Non-pigmented ciliary epithelial cell (primary cell): ENCODE results near the gene AOAH.

ENCODE experiments used
- DNase-seq: peaks from one replicate; pipeline ENCODE4 v3.0.0-alpha.2; 2010; ENCODE audit warnings: low read depth

Gene AOAH

DNA sequence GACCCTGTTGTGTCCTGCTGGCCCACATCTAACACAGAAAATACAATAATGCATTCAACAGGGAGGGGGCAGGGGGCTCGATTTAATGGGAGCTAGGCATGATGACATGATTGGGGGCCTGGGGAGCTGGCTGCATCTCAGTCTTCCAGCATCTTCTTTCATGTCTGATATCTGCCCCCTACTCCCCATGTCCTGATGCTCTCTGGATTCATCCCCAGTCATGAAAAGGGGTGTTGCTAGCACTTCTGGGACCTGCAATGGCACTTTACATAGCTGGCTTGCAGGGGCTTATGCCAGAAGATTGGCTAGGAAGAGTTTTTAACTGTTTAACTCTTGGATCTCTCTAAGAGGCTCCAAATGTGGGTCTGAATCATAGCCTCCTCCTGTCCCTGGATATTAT lies 94.9 kb downstream of the AOAH start:
- no peak for DNase-seq

DNA sequence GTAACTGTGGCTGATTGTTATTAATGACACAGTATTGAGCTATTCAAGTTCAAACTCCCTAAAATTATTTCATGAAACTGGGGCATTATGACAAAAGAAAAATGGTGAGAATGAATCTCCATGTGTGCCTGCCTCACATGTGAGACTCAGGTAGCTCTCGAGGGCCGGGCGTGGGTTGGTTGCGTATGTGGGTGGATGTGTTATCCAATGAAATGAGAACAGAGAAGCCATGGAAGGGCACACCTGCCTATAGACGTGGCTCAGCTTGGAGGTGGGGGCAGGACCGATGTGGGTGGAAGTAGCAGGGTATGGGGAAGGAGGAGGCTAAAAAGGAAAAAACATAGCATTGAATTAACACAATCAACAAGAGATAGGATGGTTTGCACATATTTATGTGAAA lies 96.5 kb downstream of the AOAH start:
- no peak for DNase-seq

DNA sequence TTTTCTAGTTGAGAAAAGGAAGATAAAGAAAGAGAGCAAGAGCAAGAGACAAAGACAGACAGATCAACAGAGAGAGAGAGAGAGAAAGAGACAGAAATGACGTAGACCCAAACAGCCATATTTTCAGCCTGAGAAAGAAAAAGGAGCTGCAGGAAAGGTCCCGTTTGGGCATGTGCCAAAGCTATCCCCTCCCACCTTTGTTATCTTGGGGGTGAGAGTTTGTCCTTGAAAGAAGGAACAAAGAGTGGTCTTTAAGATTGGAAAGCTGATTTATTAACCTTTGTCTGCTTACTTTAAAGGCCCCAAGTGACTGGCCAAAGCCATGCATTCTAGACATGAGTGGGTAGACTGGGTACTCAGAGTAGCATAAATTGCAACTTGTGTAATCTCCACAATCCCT lies 98.2 kb downstream of the AOAH start:
- no peak for DNase-seq

- no peak for DNase-seq
Measured at GRCh38 chr7:36625247-36625646, 99.0 kb downstream of the AOAH start.

DNA sequence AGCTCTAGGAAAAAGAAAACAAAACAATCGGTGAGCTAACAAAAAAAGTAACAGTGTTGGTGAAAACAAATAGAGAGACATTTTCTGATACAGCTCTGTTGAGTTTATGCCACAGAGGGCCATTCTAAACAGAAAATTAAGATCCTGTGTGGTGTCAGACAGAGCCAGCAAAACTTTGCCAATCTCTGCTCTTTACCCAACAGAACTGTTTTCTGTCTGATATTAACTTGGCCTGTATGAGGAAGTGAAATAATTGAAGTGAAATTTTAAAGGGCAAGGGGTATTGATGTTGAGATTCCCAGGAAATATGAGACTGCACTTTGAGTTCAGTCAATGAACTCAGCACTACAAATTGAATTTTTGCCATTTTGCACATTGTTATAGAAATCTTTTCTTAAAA lies 101.0 kb downstream of the AOAH start:
- DNase-seq: no peak

GRCh38 chr7:36621396-36621795 lies 102.9 kb downstream of the AOAH start:
- DNase-seq: no peak

DNA sequence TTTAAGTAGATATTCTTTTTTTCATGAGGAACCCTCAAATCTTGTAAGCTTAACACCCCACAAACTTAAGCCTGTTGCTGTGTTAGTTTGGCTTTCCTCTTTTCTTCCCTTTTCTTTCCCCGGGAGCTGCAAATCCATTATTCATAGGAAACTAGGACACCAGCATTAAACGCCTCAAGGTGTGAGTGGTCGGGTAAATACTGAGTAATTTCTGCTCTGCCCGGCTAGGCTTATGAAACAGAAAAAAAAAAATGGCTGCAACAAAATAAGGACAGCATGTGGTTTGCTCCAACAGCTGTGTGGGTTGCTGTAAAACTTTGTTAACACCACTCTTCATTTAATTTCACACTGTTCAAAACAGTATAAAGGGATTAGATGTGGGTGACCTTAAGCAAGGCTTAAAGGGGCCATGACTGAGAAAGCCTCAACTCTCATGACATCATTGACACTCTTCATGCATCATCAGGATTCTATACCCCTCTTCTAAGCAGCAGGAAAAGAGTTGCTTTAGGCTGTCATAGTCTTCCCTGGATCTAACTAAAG lies 104.1 kb downstream of the AOAH start:
- no peak for DNase-seq

DNA sequence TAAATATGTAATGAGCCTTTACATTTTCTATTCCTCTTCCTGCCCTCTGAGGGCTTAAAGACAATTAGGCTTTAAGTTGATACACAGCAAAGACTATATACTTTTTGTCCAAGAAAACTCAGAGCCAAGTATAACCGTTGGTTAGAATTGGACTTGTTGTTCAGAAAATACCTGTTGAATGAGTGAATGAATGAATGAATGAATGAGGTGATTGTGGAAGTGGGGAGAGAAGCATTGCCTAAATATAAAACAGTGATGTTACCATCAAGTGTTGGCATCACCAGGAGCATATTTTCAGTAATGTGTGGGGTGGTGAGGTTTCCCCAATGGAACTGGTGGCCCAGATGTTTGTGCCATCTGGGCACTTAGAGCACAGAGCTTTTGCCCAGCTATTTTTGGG lies 106.9 kb downstream of the AOAH start:
- no peak for DNase-seq

DNA sequence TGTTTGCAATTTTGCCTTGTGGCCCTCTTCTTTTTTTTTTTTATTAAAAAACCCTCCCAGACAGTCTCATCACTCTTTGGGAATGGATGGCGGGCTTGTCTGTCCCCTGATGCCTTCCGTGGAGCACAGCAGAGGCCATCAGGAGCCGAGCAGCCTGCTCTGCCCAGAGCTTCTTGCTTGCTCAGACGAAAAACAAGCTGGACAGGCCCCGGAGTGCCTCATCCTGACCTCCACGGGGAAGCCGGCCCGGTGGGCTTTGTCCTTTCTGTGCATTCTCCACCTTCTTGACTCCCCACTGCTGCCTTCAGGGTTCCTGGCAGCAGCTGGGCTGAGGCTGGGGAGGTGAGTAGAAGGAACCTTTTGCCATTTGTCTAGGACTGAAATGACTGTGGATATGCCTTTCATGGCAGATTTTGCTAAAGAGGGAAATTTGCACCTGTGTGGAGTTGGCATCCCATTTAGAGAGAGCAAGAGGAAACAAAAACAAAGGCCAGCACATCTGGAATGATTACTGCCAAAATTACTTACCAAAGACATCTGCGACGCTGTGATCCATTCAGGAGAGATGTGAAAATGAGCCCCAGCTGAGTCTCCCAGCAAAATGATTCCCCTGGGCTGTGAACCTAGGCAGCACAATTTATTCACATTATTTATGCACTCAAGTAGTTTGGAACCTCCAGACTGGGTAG lies 108.3 kb downstream of the AOAH start:
- DNase-seq: no peak

GRCh38 chr7:36614959-36615358 lies 109.3 kb downstream of the AOAH start:
- no peak for DNase-seq

DNA sequence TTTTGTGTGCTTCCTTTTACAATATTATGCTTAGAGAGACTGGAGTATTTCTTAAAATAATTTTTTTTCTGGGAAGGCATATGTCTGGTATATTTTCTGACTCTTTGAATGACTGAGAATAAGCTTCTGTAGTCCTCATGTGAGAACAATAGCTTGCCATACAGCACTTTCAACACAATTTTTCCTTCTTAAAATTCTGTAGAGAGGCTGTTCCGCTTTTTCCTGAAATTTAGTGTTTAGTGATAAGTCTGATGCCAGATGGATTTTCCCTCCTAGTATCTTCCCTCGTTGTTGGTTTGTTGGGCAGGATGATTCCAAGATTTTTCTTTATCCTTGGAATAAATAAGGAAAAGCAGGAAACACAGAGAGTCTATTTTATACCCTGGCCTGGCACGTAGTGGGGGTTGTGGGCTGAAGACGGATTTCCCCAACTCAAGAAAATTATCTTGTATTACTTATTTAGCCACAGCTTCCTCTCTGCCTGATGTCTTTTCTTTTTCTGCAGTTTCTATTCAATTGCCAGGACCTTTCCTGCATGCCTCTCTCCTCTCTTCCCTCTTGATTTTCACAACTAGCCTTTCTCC lies 111.2 kb downstream of the AOAH start:
- no peak for DNase-seq

- DNase-seq: no peak
Measured at GRCh38 chr7:36611703-36612102, 112.6 kb downstream of the AOAH start.

- no peak for DNase-seq
Measured at GRCh38 chr7:36607721-36608095, 116.6 kb downstream of the AOAH start.

GRCh38 chr7:36606976-36607720 lies 117.1 kb downstream of the AOAH start:
- DNase-seq: no peak

- DNase-seq: no peak
Measured at GRCh38 chr7:36606153-36606975, 117.9 kb downstream of the AOAH start.

DNA sequence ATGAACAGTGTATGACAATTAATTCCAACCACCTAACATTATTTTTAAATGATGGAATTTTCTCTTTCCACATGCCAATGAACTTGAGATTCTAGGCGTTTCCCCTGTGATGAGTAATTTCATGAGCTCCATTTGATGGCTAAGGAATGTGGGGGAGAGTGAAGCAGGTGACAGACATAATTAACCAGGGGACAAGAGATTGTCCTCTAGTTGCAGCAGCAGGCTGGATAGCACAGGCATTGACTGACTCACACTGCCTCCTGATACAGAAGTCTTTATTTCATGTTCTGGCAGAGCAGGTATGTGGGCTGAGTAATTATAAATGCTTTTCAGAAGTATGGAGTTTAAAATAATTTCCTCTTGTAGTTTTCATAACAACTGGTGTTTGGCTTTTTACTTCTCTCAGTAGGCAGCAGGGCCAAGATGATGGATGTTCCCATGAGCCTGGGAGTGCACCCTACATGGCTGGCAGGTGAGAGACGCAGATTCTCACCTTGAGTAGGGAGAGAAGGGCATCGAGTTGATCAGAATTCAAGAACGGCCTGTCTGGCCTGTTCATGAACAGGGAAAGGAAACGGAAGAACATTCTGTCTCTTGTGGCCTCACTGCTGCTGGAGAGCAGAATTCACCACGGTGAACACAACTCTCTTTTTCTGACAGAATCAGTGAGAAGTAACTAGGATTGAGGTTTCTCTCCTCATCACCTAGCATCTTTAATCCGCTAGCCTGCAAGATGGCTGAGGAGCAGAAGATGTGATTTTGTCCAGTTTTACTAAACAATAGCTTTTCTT lies 118.8 kb downstream of the AOAH start:
- DNase-seq: no peak

- no peak for DNase-seq
Measured at GRCh38 chr7:36604806-36605205, 119.5 kb downstream of the AOAH start.

GRCh38 chr7:36602934-36603887 lies 121.1 kb downstream of the AOAH start:
- DNase-seq: no peak

DNA sequence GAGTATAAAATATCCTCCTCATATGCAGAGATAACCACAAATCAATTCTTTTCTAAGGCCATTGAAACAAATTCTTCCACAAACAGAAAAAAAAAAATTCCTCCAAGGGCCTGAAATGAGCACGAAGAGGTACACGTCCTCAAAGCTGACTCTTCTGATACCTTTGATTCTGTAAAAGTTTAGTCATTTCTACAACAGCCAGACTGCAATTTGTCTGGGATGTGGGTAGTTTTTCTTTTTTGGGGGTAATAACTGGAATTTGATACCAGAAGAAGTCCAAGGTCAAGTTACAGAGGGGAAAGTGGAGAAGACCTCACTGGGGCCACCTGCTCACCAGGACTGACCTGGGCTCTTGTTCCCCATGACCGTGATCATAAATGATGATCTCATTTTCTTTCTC lies 121.8 kb downstream of the AOAH start:
- DNase-seq: no peak

- no peak for DNase-seq
Measured at GRCh38 chr7:36601601-36602000, 122.7 kb downstream of the AOAH start.
